Uterus (tissue), 4 donors: ENCODE data around the gene SLC13A1. TPM values are rescaled to one million over a fixed set of nuclear protein-coding genes. Genes with fewer than 3 reads are reported as not detected.

Experiments used
- DNase-seq, 2 donors: peaks; one replicate each; pipeline ENCODE4 v3.0.0-alpha.2; 2019 to 2020
- H3K27ac ChIP-seq, 2 donors: fragments of 200-600 bp; sonication (generic); 1 replicate in 1 of 2; 2 replicates in 1 of 2; pipeline ENCODE4 v1.5.1; 2016 to 2018
- H3K27me3 ChIP-seq, 2 donors: fragments of 200-600 bp; sonication (generic); one replicate each; pipeline ENCODE4 v1.5.1; 2018 to 2019; ENCODE audit warnings: control low read depth in 1 of 2
- H3K36me3 ChIP-seq, 2 donors: fragments of 200-600 bp; sonication (generic); one replicate each; pipeline ENCODE4 v1.5.1; 2019; ENCODE audit warnings: control low read depth in 1 of 2
- H3K4me1 ChIP-seq, 2 donors: fragments of 200-600 bp; sonication (generic); one replicate each; pipeline ENCODE4 v1.5.1; 2018 to 2019; ENCODE audit warnings: control low read depth in 1 of 2
- H3K4me3 ChIP-seq, 2 donors: fragments of 200-600 bp; sonication (generic); 1 replicate in 1 of 2; 2 replicates in 1 of 2; pipeline ENCODE4 v1.5.1; 2018 to 2019; ENCODE audit warnings: mild to moderate bottlenecking in 1 of 2
- H3K9me3 ChIP-seq, 2 donors: fragments of 200-600 bp; sonication (generic); one replicate each; pipeline ENCODE4 v1.5.1; 2019; ENCODE audit warnings: control low read depth in 1 of 2
- CTCF ChIP-seq, 4 experiments: fragments of 200-600 bp in 2 of 4; fragments of 450-650 bp in 2 of 4; sonication (generic) in 2 of 4; IDR thresholded peaks; one replicate each; pipeline ENCODE4 v1.5.1; 2016 to 2019; ENCODE audit warnings: antibody characterized with exemption in 4 of 4, mild to moderate bottlenecking in 2 of 4, moderate library complexity in 1 of 4
- POLR2A ChIP-seq, 2 donors: fragments of 450-650 bp; IDR thresholded peaks; one replicate each; pipeline ENCODE4 v1.6.1; 2016; ENCODE audit warnings: antibody characterized with exemption in 2 of 2, mild to moderate bottlenecking in 1 of 2, moderate library complexity in 1 of 2
- intact Hi-C: fragments of 100-400 bp; cut with DNase I; formaldehyde crosslinking; loops from one replicate; pipeline ENCODE4 v1.15.1; 2023; ENCODE audit warnings: low total_unique reads
- total RNA-seq, 4 donors: library from RNA; depleted of rRNA in 3 of 4; stranded (reverse); fragments of >200 nt in 3 of 4; gene quantifications; one replicate each; pipeline versions ENCODE4 v1.1.0 to v1.2.4, GENCODE V29; 2014 to 2023
- donor health status: DM: yes; HTN: yes; CAD: no.

Gene SLC13A1
- total RNA-seq, 4 donors from 2014 or later, result not detected

- Histone ChIP-seq H3K4me1 (no peaks in the 10 kb centered on the region), H3K36me3 (no peaks in the 10 kb centered on the region), H3K9me3 (no peaks in the 10 kb centered on the region), H3K27me3 (no peaks in the 10 kb centered on the region), H3K4me3 (no peak overlapping the region), H3K27ac (no peak overlapping the region)
- no peak for TF ChIP-seq CTCF (IDR thresholded peaks at IDR 0.05)
- no peak for TF ChIP-seq POLR2A (IDR thresholded peaks at IDR 0.05)
- no peak for DNase-seq
- intact Hi-C loops, result no loop called here
Measured at GRCh38 chr7:123184271-123184670, 15.5 kb downstream of the SLC13A1 start.

GRCh38 chr7:123183431-123183830 is 16.3 kb downstream of the SLC13A1 start:
- DNase-seq, result no peak

GRCh38 chr7:123177442-123177841 is 22.3 kb downstream of the SLC13A1 start:
- TF ChIP-seq CTCF (IDR thresholded peaks at IDR 0.05) (no peak), POLR2A (IDR thresholded peaks at IDR 0.05) (no peak)
- H3K36me3 ChIP-seq, result no peaks in the 10 kb centered on the region
- H3K27ac ChIP-seq, result no peak overlapping the region
- no peaks in the 10 kb centered on the region for H3K4me1 ChIP-seq
- intact Hi-C loops, result no loop called here
- no peaks in the 10 kb centered on the region for H3K9me3 ChIP-seq
- H3K27me3 ChIP-seq, result no peaks in the 10 kb centered on the region
- no peak for DNase-seq
- no peak overlapping the region for H3K4me3 ChIP-seq

More at GRCh38 chr7:123183431-123183830, 16.3 kb downstream of the SLC13A1 start:
- Histone ChIP-seq H3K36me3 (no peaks in the 10 kb centered on the region), H3K27ac (no peak overlapping the region), H3K4me3 (no peak overlapping the region), H3K9me3 (no peaks in the 10 kb centered on the region), H3K27me3 (no peaks in the 10 kb centered on the region), H3K4me1 (no peaks in the 10 kb centered on the region)
- intact Hi-C loops, result no loop called here
- TF ChIP-seq CTCF (IDR thresholded peaks at IDR 0.05) (no peak), POLR2A (IDR thresholded peaks at IDR 0.05) (no peak)

- Histone ChIP-seq H3K9me3 (no peaks in the 10 kb centered on the region), H3K27me3 (no peaks in the 10 kb centered on the region), H3K4me1 (no peaks in the 10 kb centered on the region), H3K36me3 (no peaks in the 10 kb centered on the region), H3K4me3 (no peak overlapping the region), H3K27ac (no peak overlapping the region)
- DNase-seq, result no peak
- intact Hi-C loops, result no loop called here
- TF ChIP-seq CTCF (IDR thresholded peaks at IDR 0.05), result no peak
- no peak for TF ChIP-seq POLR2A (IDR thresholded peaks at IDR 0.05)
Measured at GRCh38 chr7:123170333-123171246, 29.2 kb downstream of the SLC13A1 start.

GRCh38 chr7:123169065-123169464 is 30.7 kb downstream of the SLC13A1 start:
- intact Hi-C loops, result no loop called here
- DNase-seq, result no peak
- TF ChIP-seq POLR2A (IDR thresholded peaks at IDR 0.05) (no peak), CTCF (IDR thresholded peaks at IDR 0.05) (no peak)
- Histone ChIP-seq H3K9me3 (no peaks in the 10 kb centered on the region), H3K4me3 (no peak overlapping the region), H3K4me1 (no peaks in the 10 kb centered on the region), H3K27me3 (no peaks in the 10 kb centered on the region), H3K27ac (no peak overlapping the region), H3K36me3 (no peaks in the 10 kb centered on the region)
